ENCODE data around the gene PLEKHF1.
"Not testable (repeated sequence)": the region's sequence is repeated elsewhere in the genome, so short reads cannot be mapped to it uniquely, and the experiment has no call there.

The PLEKHF1 gene, protein sequence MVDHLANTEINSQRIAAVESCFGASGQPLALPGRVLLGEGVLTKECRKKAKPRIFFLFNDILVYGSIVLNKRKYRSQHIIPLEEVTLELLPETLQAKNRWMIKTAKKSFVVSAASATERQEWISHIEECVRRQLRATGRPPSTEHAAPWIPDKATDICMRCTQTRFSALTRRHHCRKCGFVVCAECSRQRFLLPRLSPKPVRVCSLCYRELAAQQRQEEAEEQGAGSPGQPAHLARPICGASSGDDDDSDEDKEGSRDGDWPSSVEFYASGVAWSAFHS

DNA sequence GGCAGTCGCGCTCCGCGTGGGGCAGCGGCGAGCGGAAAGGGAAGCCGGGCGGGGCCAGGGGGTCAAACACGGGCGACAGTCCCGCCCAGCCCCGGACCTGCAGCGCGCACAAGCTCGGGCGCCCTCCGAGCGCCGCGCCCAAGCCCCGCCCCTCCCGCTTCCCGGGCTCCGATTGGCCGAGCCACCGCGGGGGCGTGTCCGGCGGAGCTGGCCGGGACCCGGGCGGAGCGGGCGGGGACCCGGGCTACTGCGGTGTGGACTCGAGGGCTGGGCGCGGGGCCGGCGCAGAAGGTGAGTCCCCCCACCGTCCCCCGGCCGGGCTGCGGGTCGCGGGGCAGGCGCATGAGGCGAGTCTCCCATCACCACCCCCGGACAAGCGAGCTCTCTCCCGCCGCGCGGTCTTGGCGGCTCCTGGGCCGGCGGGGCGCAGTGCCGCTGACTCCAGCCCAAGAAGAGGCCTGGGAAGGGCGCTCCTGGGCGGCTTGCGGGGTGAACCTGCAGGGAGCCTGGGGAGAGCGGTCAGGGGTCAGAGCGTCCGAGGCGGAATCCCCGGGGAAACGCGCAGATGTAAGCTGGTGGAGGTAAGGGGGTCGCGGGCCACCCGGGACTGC is at the start of gene PLEKHF1:
Gene PLEKHF1, plus strand, starts transcription at position 247 of the 611 bp plus-strand sequence. CDS start 8,379 bp downstream, outside the sequence.
- peak; percentile 51 for DNase-seq

DNA sequence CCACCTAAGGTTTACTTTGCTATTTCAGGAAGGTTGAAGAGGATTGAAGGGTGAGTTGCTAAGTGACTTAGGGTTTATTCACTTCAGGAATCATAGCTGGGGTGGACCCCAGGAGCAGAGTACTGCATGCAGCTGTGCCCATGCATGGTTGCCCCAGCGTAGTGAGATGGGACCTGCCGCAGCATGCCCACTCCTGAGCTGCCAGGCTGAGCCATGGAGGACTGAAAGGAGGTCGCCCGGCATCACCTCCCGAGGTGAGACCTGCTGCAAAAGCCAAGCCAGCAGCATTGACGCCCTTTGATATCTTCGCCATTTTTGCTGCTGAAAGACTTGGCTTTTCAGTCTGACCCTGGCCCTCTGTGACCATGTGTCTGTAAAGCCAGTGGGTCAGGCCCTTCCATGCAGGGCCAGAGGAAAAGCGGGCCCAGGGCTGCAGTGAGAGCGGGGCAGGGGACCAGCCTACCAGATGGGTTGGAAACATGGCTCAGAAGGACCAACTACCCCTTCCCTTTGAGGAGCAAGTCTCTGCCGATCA is 49.3 kb upstream of the PLEKHF1 start:
- DNase-seq: no peak

DNA sequence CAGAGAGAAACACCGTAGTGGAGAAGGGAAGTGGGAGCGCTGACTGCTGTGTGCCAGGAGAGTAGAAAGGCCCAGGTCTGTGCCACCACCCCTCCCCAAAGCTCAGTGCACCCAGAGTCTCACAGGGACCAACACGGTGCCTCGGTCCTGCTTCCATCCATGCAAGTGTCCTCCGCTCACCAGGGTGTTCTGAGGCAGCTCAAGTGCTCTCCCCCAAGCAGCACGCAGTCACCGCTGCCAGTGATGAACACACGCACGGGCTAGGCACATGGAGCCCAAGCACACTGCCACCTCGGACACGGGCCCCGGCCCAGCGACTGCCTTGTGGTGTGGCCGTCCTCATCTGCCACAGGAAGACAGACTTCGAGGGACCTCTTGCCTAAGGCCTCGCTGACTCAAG is 48.7 kb upstream of the PLEKHF1 start:
- no peak for DNase-seq

DNA sequence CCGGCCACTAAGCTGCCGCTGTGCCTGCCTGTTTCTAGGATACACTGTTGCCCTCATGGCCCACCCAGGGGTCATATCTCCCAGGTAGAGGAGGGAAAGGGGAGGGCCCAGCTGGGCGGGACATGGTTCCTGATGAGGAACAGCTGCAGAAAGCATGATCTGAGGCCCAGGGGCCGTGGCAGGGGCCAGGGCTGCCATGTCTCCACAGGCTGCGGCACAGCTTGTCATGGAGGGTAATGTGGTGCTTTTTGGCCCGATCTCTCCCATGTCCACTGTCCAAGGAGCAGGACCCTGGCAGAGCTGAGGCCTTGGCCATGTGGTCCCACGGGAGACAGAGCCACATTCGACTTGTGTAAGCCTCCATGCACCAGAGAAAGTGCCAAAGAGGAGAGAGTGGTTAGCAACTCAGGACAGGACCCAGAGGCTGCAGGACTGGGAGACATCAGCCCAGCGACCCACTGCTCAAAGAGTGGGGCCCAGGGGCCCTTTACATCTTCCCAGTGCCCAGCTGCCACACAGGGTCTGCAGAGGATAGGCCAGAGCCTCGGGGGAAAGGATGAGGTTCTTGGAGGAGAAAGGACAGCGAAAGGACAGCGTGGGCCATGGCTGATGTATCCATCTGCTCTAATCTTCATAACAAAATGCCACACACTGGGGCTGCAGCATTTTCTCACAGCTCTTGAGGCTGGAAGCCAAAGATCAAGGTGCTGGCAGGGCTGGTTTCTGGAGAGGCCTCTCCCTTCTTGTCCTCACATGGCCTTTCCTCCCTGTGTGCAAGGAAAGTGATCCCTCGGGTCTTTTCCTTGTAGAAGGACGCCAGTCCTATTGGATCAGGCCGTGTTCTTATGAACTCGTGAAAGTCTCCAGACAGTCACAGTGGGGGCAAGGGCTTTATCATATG is 47.6 kb upstream of the PLEKHF1 start:
- DNase-seq: no peak

DNA sequence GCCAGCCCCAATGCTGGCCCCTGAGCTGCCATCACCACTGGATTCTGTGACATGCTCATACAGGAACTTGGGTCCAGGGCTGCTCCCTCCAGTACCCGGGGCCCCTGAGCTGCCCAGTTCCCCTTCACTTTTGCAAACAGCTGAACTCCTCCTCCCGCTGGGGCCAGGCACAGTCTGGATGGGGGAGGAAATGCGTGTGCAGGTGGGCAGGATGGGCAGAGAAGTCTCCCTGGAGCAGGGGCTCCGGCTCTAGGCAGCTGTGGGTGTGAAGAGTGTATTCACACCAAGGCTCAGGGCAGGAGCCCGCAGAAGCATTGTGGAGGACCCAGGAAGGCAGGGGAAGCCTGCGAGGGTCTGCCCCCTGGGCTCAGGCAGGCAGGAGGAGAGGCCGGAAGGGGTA is 46.8 kb upstream of the PLEKHF1 start:
- DNase-seq: no peak

DNA sequence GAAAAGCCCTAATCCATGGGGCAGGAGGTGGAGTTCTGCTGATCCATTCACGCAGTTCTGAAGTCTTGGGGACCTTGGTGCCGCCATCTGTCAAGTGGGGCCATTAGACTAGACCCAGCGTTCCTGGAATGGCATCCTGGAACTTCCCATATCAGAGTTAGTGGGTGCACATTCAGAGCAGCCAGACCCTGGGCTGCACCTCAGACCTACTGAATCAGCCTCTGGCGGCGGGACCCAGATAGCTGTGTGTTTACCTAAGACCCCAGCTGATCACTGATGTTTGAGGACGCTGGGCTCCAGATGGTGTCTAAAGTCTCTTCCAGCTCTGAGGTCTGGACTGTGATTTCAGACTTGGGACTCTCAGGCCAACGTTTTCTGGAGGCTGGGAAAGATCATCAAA is 46.4 kb upstream of the PLEKHF1 start:
- no peak for DNase-seq

DNA sequence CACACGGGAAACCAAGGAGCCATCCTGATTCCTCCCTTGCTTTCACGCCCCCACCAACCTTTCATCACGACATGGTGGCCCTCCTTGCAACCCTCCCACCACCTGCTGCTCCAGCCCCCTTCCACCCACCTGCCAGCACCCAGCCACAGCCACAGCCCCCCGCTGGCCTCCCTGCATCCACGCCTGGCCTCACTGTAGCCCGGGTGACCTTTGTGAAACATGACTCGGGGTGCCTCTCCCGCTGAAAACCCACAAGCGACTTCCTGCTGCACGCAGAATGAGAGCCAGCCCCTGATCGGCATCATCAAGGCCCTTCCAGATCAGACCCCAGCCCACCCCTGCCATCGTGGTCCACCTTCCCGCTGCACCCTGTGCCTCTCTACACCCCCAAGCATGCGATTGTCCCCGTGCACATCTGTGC is 44.3 kb upstream of the PLEKHF1 start:
- no peak for DNase-seq

DNA sequence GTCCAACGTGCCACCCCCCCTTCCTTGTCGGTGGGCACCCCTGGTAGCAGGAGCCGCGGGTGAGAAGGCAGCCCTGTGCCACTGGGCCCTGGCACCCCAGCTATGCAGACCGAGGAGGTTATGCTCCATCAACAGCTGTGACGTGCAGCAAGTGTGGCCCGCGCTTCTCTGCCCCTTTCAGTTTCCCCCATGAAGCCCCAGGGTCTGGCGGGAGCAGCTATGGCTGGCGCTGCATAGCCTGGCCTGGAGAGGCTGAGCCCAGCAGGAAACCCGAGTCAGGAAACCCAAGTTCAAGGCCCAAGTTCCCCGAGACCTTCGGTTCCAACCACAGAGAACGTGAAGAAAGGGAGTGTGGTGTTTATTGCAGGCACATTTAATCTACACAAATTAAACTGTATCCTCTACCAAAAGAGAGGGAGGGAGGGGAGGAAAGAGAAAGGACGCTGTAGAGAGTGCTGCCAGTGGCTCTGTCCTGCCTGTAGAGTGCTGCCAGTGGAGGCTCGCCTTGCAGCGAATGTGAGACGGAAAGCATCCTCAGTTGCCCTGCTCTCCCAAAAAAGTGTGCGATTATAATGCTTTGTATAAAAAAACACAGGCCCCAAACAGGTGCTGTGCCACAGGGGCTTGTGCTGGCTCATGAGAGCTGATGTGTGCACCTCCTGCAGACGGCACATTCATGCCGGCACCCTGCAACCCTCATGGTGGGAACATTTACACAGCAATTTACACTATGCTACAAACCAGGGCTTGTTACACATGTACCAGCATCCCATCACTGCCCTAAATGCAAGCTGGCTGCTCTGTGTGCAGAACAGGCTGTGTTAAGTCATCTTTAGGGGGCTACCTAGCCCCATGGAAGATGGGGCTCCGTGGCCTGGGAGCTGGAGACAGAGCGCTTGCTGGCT is 42.8 kb upstream of the PLEKHF1 start:
- no peak for DNase-seq

DNA sequence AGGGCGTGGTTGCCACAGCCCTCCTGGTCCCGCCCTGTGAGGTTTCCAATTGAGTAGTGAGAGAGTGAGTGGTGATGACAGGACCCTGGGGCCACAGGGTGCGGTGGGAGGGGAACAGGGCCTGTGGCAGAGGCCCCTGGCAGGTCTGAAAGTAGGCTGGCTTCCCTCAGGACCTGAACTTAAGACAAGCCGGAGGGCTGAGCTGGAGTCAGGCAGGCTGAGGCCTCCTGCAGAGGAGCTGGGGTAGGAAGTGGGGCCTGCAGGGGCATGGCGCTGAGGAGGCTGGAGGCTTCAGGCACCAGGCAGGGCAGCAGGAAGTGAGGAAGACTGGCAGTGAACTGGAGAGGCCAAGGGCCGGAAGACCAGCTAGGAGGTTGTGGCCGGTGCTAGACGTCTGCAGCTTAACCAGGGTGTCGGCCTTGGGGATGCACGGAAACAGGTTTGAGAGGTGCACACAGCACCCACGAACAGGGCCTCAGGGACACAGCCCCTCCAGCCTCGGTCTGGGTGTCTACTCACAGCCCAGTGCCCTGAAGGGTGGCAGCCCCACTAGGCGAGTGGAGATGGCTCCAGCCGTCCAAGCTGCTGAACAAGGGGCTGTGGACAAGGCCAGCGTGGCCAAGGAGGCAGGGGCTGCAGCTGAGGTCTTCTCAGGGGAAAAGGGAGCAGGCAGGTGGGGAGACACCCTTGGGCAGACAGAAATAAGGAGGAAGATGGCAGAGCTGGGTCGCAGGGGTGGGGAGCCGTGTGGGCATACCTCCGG is 41.4 kb upstream of the PLEKHF1 start:
- no peak for DNase-seq

DNA sequence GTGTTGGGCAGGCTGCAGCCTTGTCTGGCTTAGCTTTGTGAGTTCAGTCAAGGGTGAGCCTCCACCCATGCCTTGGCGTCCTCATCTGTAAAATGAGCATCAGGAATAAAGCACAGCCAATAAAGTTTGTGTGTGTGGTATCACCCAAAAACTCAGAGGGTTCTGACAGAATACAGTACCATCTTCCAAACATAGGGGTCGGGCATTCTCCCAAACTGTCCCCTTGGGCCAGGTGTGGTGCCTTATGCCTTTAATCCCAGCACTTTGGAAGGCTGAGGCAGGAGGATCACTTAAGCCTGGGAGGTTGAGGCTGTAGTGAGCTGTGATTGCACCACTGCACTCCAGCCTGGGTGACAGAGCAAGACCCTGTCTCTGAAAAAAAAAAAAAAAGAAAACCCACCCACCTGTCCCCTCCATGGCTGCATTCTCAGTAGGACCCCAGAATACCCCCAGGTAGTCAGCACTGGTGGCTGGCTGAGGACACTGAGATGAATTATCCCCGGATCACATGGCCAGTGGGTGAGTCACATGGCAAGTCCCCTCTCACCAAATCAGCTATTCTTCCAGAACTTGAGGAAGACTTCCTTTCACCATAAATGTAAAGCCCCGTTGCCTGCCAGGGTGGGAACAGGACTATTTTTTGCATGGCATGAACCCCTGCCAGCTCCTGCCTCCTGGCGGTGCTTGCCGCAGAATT is 40.6 kb upstream of the PLEKHF1 start:
- DNase-seq: no peak

DNA sequence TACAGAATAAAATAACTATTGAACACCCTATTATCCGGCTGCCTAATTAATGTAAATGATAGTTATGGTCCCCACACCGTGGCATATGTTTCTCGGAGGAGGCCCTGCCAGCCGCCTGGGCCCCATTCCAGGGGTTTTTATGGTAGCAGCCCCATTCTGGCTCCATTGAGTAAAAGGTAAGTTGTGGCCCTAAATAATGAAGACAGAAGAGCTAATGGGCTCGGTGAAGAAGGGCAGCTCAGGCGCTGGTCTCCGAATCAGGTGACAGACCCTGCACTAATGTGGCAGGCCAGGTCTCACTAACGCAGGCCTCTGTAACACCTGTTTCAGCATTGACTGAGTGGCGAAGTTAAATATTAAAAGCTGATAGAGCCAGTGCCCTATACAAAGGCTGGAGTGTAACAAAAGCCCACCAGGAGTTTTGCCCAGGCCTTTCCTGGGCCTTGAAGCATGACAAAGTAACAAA is 40.0 kb upstream of the PLEKHF1 start:
- no peak for DNase-seq

DNA sequence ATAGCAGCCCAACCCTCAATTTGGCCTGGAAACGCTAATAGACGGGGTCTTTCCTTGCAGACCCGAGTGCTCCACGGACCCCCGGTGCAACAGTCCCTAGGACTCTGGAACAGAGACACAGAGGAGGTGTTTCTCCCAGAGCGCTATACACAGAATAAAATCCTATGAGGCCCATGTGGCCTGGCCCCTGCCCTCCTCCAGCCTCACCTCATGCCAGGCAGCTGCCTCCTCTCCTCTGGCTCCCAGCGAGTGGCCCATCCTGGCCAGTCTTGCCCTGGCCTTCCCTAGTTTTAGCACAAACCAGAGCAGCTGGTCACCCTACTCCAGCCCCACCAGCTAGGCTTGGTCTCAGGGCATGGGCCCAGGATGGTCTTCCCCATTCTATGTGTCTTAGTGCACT is 38.9 kb upstream of the PLEKHF1 start:
- no peak for DNase-seq

DNA sequence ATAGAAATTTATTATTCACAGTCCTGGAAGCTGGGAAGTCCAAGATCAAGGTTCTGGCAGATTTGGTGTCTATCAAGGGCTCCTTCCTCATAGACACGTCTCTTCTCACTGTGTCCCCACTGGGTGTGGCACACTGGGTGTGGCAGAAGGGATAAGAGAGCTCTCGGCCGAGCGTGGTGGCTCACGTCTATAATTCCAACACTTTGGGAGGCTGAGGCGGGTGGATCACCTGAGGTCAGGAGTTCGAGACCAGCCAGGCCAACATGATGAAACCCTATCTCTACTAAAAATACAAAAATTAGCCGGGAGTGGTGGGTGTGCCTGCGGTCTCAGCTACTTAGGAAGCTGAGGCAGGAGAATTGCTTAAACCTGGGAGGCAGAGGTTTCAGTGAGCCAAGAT is 38.4 kb upstream of the PLEKHF1 start:
- not testable (repeated sequence) for DNase-seq

DNA sequence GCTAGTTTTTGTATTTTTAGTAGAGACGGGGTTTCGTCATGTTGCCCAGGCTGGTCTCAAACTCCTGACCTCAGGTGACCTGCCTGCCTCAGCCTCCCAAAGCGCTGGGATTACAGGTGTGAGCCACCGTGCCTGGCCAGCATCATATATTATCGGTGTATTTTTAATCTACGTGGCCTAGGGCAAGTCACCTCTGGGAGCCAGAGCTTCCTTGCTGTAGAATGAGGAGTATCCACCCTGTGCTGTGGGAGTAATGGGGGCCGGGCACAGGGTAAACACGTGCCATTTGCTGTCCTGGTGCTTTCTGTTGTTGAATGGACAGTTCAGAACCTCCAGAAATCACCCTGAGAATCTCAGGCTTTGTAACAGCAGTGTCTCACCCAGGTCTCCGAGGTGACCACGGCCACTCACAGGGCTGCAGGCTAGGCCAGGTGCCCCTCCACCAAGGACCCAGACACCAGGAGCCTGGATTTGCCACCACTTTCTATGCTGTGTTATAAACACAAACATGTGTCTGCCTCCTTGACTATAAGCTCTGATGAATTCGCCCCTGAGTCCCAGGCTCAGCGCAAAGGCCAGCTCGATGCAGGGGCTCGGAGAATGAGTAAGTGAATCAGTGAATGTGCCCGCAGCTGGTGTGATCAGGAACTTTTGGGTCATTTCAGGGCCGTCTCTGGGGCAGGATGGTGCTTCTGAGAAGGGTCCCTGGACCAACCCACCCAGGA is 36.4 kb upstream of the PLEKHF1 start:
- no peak for DNase-seq

DNA sequence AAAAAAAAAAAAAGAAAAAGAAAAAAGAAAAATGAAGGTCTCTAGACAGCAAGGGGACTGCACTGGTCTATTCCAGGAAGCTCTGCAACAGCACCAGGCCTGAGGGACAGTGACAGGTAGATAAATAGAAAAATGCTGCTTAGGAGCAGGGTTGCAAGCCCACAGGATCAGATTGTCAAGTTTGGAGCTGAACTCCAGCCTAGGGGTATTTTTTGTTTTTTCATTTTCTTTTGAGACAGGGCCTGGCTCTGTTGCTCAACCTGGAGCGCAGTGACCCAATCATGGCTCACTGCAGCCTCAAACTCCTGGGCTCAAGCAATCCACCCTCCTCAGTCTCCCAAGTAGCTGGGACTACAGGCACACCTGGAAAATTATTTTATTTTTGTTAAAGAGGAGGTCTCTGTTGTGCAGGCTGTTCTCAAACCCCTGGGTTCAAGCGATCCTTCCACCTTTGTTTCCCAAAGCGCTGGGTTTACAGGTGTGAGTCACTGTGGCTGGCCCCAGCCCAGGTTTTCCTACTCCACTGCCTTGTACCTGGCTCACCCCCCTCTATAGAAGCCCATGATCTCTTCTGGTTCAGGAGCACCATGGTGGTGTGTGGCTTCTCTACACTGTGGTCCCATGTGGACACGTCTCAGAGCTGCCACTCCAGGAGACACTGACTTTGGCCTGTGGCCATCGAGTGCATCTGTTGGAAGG is 35.3 kb upstream of the PLEKHF1 start:
- no peak for DNase-seq

DNA sequence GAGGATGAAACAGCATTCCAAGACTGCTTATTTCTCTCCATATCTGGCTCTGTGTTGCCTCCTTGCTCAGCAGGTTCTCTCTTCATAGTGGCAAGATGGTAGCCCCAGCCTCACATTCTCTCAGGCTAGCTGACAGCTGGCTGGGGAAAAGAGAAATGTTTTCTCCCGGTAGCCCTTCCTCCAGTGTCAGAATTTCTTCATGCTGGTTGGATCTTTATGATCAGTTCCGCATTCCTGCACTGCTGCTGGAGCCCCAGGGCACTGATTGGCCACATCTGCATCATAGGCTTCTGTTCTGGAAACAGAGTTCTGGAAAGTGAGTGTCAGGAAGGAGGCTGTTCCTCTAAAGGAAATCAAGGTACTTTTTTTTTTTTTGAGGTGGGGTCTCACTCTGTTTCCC is 34.6 kb upstream of the PLEKHF1 start:
- no peak for DNase-seq

DNA sequence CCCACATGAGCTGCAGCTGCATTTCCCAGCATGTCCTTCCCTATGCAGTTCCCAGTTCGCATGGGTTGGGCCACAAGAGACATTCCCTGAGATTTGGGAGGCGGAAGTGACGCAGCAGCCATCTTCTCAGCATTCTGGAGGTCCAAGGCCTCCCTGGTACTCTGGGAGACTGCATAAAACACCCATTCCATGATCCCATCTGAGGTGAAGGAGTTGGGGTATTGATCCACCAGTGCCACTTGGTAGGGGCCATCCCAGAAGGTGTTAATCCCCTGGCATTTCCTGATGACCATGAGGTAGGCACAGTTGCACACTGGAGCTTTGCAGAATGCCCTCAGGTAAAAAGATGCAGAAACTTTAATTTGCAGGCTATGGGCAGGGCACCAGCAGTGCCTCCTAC is 33.8 kb upstream of the PLEKHF1 start:
- DNase-seq: no peak

DNA sequence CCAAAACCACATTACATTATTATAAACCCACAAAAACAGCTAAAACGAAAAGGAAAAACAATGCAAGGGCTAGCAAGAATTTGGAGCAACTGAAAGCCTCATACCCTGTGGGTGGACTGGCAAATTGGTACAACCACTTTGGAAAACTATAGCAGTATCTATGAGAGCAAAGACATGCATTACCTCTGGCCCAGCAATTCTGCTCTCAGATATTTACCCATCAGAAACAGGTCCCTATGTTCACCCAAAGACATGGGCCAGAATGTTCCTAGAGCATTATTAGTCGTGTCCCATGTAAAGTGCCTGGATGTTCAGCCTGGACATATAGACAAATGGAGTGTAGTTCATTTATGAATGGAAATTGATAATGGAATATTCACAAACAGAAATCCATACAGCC is 31.3 kb upstream of the PLEKHF1 start:
- DNase-seq: no peak

DNA sequence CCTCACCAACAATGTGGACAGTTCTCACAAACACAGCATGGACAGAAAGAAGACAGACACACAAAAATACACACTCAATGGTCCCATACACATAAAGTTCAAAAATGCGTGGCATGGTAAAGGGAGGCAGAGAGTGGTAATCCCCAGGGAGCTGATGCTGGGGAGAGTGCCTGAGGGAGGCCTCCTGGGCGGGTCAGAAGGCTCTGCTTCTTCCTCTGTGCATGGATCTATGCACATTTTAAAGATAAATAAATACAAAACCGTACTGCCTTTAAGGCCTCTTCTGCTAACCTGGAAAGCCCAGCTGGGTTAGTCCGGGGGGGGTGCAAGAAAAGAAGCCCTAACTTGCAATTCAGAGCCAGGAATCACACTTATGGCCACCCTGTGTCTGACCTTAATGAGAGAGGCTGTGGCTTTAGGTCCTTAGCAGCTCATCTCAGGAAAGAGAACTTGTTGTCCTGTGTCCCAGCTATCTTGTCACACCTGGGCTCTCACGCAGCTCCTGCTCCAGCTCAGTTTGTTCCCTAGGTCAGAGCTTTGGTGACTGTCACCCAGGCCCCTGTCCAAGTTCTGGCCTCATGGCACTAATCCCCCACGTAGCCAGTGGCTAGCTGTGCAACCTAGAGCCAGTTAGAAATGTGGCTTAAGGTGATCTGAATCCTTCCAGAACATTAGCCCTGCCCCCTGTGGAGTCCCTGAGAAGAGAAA is 30.7 kb upstream of the PLEKHF1 start:
- no peak for DNase-seq

All from NCI-H526 treated with DMSO at 0.1 percent for 48 hours (cell line).